Activated T-cell treated with anti-CD3 and anti-CD28 coated beads, Interleukin-2, amount 50 U/mL, for 1 hour (primary cell): ENCODE measurements around the gene ITFG2.
A peak's percentile ranks its signal among the peaks of the same experiment; 100 is the strongest.
"Not testable (repeated sequence)": the region's sequence is repeated elsewhere in the genome, so short reads cannot be mapped to it uniquely, and the experiment has no call there.

Experiments
- DNase-seq: peaks from one replicate; pipeline ENCODE4 v3.0.0-alpha.2; 2020

Gene ITFG2

GRCh38 chr12:2832550-2833127, 20.2 kb downstream of the ITFG2 start:
- DNase-seq: no peak

GRCh38 chr12:2833327-2833726, 20.9 kb downstream of the ITFG2 start:
- no peak for DNase-seq

GRCh38 chr12:2833810-2834209, 21.3 kb downstream of the ITFG2 start:
- DNase-seq: no peak

- no peak for DNase-seq
Measured at GRCh38 chr12:2834581-2835491, 22.4 kb downstream of the ITFG2 start, which contains the start of gene NRIP2. Gene NRIP2 (minus strand): TSS chr12:2835035. CDS start chr12:2834983, 52 bp downstream.

GRCh38 chr12:2835691-2836403, 23.4 kb downstream of the ITFG2 start:
- no peak for DNase-seq

GRCh38 chr12:2836574-2836973, 24.1 kb downstream of the ITFG2 start:
- no peak for DNase-seq

- DNase-seq: no peak
Measured at GRCh38 chr12:2841056-2841650, 28.7 kb downstream of the ITFG2 start.

GRCh38 chr12:2842948-2843347, 30.5 kb downstream of the ITFG2 start:
- no peak for DNase-seq

GRCh38 chr12:2844786-2845185, 32.3 kb downstream of the ITFG2 start:
- DNase-seq: no peak

GRCh38 chr12:2845280-2845679, 32.8 kb downstream of the ITFG2 start:
- DNase-seq: no peak

GRCh38 chr12:2851931-2852330, 39.5 kb downstream of the ITFG2 start:
- DNase-seq: no peak

- peak; percentile 51 for DNase-seq
Measured at GRCh38 chr12:2853626-2854025, 41.2 kb downstream of the ITFG2 start.

- no peak for DNase-seq
Measured at GRCh38 chr12:2854669-2855453, 42.4 kb downstream of the ITFG2 start.

GRCh38 chr12:2855546-2855945, 43.1 kb downstream of the ITFG2 start:
- no peak for DNase-seq

GRCh38 chr12:2856051-2856450, 43.6 kb downstream of the ITFG2 start:
- no peak for DNase-seq

- no peak for DNase-seq
Measured at GRCh38 chr12:2857021-2857431, 44.6 kb downstream of the ITFG2 start, which contains the start of gene TEX52. Gene TEX52 (minus strand): TSS chr12:2857039. CDS start chr12:2857026, 13 bp downstream.

- no peak for DNase-seq
Measured at GRCh38 chr12:2857576-2857975, 45.1 kb downstream of the ITFG2 start.

GRCh38 chr12:2858334-2858733, 45.9 kb downstream of the ITFG2 start:
- DNase-seq: no peak

- DNase-seq: no peak
Measured at GRCh38 chr12:2858944-2859421, 46.5 kb downstream of the ITFG2 start.

- DNase-seq: no peak
Measured at GRCh38 chr12:2860170-2860569, 47.7 kb downstream of the ITFG2 start.

GRCh38 chr12:2862876-2863275, 50.4 kb downstream of the ITFG2 start:
- no peak for DNase-seq

GRCh38 chr12:2863402-2863801, 50.9 kb downstream of the ITFG2 start:
- DNase-seq: not testable (repeated sequence)
